HCT116 (cell line): ENCODE data around the gene PRICKLE3. TPM values are rescaled to one million over a fixed set of nuclear protein-coding genes. Genes with fewer than 3 reads are reported as not detected.
"Not testable (repeated sequence)": the region's sequence is repeated elsewhere in the genome, so short reads cannot be mapped to it uniquely, and the experiment has no call there.

Experiments
- ATAC-seq: fragments of 200-7000 bp; cut with Tn5 transposase; 2 replicates; pipeline ENCODE4 v1.9.1; 2020; ENCODE audit warnings: mild to moderate bottlenecking, moderate library complexity
- BruUV-seq: library from RNA; stranded (reverse); fragments of 400-500 nt; replicated peaks from 2 replicates; lab custom pipeline; 2021; lab: Mats Ljungman, UMichigan
- CTCF ChIA-PET: fragments of 300-600 bp; sonication (Branson Sonifier 250); formaldehyde crosslinking; loops from one replicate; lab custom pipeline; 2021; ENCODE audit warnings: antibody characterized with exemption; lab: Charles Lee
- POLR2A ChIA-PET: fragments of 300-600, 350-600 bp; sonication (Branson Sonifier 250); formaldehyde crosslinking; loops from one replicate; lab custom pipeline; 2021; ENCODE audit warnings: antibody characterized with exemption; lab: Charles Lee
- RAD21 ChIA-PET, 2 experiments: fragments of 300-600 bp; sonication (Branson Sonifier 250); formaldehyde crosslinking; loops; one replicate each; lab custom pipeline; 2023; ENCODE audit warnings: low total read pairs in 2 of 2; ENCODE audit not compliant: uncharacterized antibody in 2 of 2, unreplicated experiment in 2 of 2, low non-redundant PET in 1 of 2; lab: Charles Lee
- DNase-seq: peaks from one replicate; pipeline ENCODE4 v3.0.0-alpha.2; 2010; ENCODE audit warnings: low read depth, low spot score
- H2AFZ ChIP-seq: fragments of 200-600 bp; shearing (Covaris generic), sonication (generic); 2 replicates; pipeline ENCODE4 v1.6.1; 2017; ENCODE audit warnings: low read depth, mixed run types, mixed read lengths, antibody characterized with exemption, low read length; ENCODE audit not compliant: poor library complexity, severe bottlenecking
- H3K27ac ChIP-seq: 2 replicates; pipeline ENCODE4 v1.5.1; 2012; ENCODE audit warnings: low read depth, low read length
- H3K27me3 ChIP-seq: fragments of 200-600 bp; sonication (generic); 2 replicates; pipeline ENCODE4 v1.6.1; 2016; ENCODE audit warnings: mixed run types, low read length, mixed read lengths; ENCODE audit not compliant: insufficient read depth
- H3K36me3 ChIP-seq, 2 experiments: fragments of 200-500 bp in 1 of 2; fragments of 200-600 bp in 1 of 2; sonication (Bioruptor generic) in 1 of 2; sonication (generic) in 1 of 2; 2 replicates each; pipeline versions ENCODE4 v1.5.1 to v1.6.1; 2014 to 2016; ENCODE audit warnings: low read length in 2 of 2, inconsistent platforms in 1 of 2, mixed read lengths in 1 of 2, mixed run types in 1 of 2; ENCODE audit not compliant: insufficient read depth in 2 of 2, control insufficient read depth in 1 of 2
- H3K4me1 ChIP-seq, 2 experiments: fragments of 200-600 bp in 1 of 2; sonication (generic) in 1 of 2; 2 replicates each; pipeline versions ENCODE4 v1.5.1 to v1.6.1; 2012 to 2017; ENCODE audit warnings: low read length in 2 of 2, inconsistent platforms in 1 of 2, mild to moderate bottlenecking in 1 of 2, mixed read lengths in 1 of 2, mixed run types in 1 of 2, moderate library complexity in 1 of 2; ENCODE audit not compliant: insufficient read depth in 2 of 2, control insufficient read depth in 1 of 2
- H3K4me2 ChIP-seq: fragments of 200-600 bp; sonication (generic); 2 replicates; pipeline ENCODE4 v1.6.1; 2017; ENCODE audit warnings: mixed run types, low read length, mixed read lengths
- H3K4me3 ChIP-seq, 2 experiments: fragments of 200-600 bp in 1 of 2; sonication (generic) in 1 of 2; replicated peaks in 1 of 2; 2 replicates each; pipeline ENCODE4 v1.5.1; 2011 to 2016; ENCODE audit warnings: low read length in 2 of 2, control low read depth in 1 of 2, low read depth in 1 of 2, mild to moderate bottlenecking in 1 of 2, mixed read lengths in 1 of 2, mixed run types in 1 of 2
- H3K79me2 ChIP-seq: fragments of 200-600 bp; sonication (generic); 2 replicates; pipeline ENCODE4 v1.6.1; 2017; ENCODE audit warnings: mild to moderate bottlenecking, mixed run types, low read length, moderate library complexity, mixed read lengths; ENCODE audit not compliant: insufficient read depth
- H3K9ac ChIP-seq: fragments of 200-600 bp; sonication (generic); 2 replicates; pipeline ENCODE4 v1.6.1; 2016; ENCODE audit warnings: low read length, mixed read lengths
- H3K9me2 ChIP-seq: fragments of 200-600 bp; sonication (generic), shearing (Covaris generic); 2 replicates; pipeline ENCODE4 v1.6.1; 2017; ENCODE audit warnings: mixed run types, mild to moderate bottlenecking, moderate library complexity; ENCODE audit not compliant: insufficient read depth
- H3K9me3 ChIP-seq, 2 experiments: fragments of 200-500 bp in 1 of 2; fragments of 200-600 bp in 1 of 2; sonication (Bioruptor generic) in 1 of 2; sonication (generic) in 1 of 2; 2 replicates each; pipeline ENCODE4 v1.6.1; 2014 to 2017; ENCODE audit warnings: low read length in 2 of 2, mixed read lengths in 2 of 2, inconsistent platforms in 1 of 2, low read depth in 1 of 2, mild to moderate bottlenecking in 1 of 2, mixed run types in 1 of 2, moderate library complexity in 1 of 2; ENCODE audit not compliant: control insufficient read depth in 1 of 2, insufficient read depth in 1 of 2
- H4K20me1 ChIP-seq: fragments of 200-600 bp; sonication (generic), shearing (Covaris generic); 2 replicates; pipeline ENCODE4 v1.6.1; 2017; ENCODE audit warnings: mixed run types, mild to moderate bottlenecking, moderate library complexity; ENCODE audit not compliant: insufficient read depth
- CBX3 ChIP-seq: IDR thresholded peaks from 2 replicates; pipeline ENCODE4 v1.6.1; 2012; ENCODE audit warnings: low read depth
- ELF1 ChIP-seq: IDR thresholded peaks from 2 replicates; pipeline ENCODE4 v1.6.1; 2012; ENCODE audit warnings: low read depth, borderline replicate concordance
- EZH2 ChIP-seq: fragments of 200-600 bp; sonication (generic); IDR thresholded peaks from 2 replicates; pipeline ENCODE4 v1.6.1; 2017; ENCODE audit warnings: antibody characterized with exemption, mixed run types
- EZH2phosphoT487 ChIP-seq: fragments of 200-600 bp; IDR thresholded peaks from 2 replicates; pipeline ENCODE4 v1.6.1; 2018; ENCODE audit warnings: antibody characterized with exemption, borderline replicate concordance
- MAX ChIP-seq: IDR thresholded peaks from 2 replicates; pipeline ENCODE4 v1.6.1; 2012
- POLR2A ChIP-seq: IDR thresholded peaks from 2 replicates; pipeline ENCODE4 v1.7.0; 2011; ENCODE audit warnings: borderline replicate concordance; ENCODE audit not compliant: insufficient read depth, insufficient read length; ENCODE audit errors: extremely low read depth
- POLR2AphosphoS5 ChIP-seq: IDR thresholded peaks from 2 replicates; pipeline ENCODE4 v1.6.1; 2011; ENCODE audit warnings: mild to moderate bottlenecking, low read depth, low read length, moderate library complexity
- RAD21 ChIP-seq: IDR thresholded peaks from 2 replicates; pipeline ENCODE4 v1.6.1; 2012; ENCODE audit warnings: low read depth, mild to moderate bottlenecking
- SRF ChIP-seq: IDR thresholded peaks from 2 replicates; pipeline ENCODE4 v1.6.1; 2012; ENCODE audit warnings: low read depth
- TCF7L2 ChIP-seq: IDR thresholded peaks from 2 replicates; pipeline ENCODE4 v1.7.0; 2011; ENCODE audit warnings: borderline replicate concordance, inconsistent platforms; ENCODE audit not compliant: insufficient read depth, insufficient read length; ENCODE audit errors: extremely low read depth
- ZFX ChIP-seq: fragments of 450-650 bp; IDR thresholded peaks from 2 replicates; pipeline ENCODE4 v1.6.1; 2017
- intact Hi-C: fragments of 100-400 bp; cut with micrococcal nuclease; formaldehyde crosslinking; loops from 2 replicates; pipeline ENCODE4 v1.10.0; 2022
- total RNA-seq: library from RNA; stranded (reverse); gene quantifications from one replicate; pipeline ENCODE4 v1.2.1, GENCODE V29; 2021; ENCODE audit not compliant: unreplicated experiment
- TF ChIP-seq, protein P1 (sequence below), 3 experiments: fragments of 200-600 bp in 1 of 3; sonication (generic) in 1 of 3; IDR thresholded peaks in 2 of 3; conservative IDR thresholded peaks in 1 of 3; 2 replicates each; pipeline ENCODE4 v1.5.1; 2012 to 2017; ENCODE audit warnings: low read depth in 2 of 3, low read length in 2 of 3, antibody characterized with exemption in 1 of 3, borderline replicate concordance in 1 of 3, control low read depth in 1 of 3, mild to moderate bottlenecking in 1 of 3, mixed read lengths in 1 of 3, mixed run types in 1 of 3, moderate library complexity in 1 of 3; ENCODE audit not compliant: insufficient read depth in 1 of 3
- TF ChIP-seq, protein P2 (sequence below): IDR thresholded peaks from 2 replicates; pipeline ENCODE4 v1.6.1; 2012; ENCODE audit warnings: low read depth

The PRICKLE3 gene
- total RNA-seq, 1 experiment from 2014 or later = 27.8 TPM

DNA sequence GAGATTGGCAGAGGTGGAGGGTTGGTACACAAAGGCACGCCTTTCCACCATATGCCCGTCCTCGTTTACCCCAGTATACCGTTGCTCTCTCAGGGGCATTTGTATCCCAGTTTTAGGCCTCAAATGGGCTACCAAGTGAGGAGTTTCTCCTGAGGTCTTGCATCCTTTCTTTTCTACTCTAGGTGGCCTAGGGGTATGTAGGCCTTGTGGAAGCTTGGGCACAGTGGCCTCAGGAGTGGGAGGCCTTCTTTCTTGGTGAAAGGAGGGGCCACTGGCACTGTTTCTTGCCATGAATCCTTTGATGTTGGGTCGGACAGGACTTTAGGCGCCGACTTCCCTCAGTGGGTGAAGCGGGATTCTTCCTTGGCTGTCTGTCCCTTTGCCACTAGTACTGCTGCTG, 38.9 kb downstream of the PRICKLE3 start:
- POLR2A ChIA-PET = no interaction called here
- no peak overlapping the region for H3K27ac ChIP-seq
- H4K20me1 ChIP-seq = no peaks in the 10 kb centered on the region
- intact Hi-C loops = no loop called here
- no peaks in the 10 kb centered on the region for H3K9me2 ChIP-seq
- no peak overlapping the region for H3K4me3 ChIP-seq
- CTCF ChIA-PET = no interaction called here
- H3K4me2 ChIP-seq = no peak overlapping the region
- H3K9me3 ChIP-seq = no peaks in the 10 kb centered on the region
- H3K9ac ChIP-seq = no peak overlapping the region
- H3K36me3 ChIP-seq = no peaks in the 10 kb centered on the region
- no peak for TF ChIP-seq ELF1
- TF ChIP-seq, protein P1, sequence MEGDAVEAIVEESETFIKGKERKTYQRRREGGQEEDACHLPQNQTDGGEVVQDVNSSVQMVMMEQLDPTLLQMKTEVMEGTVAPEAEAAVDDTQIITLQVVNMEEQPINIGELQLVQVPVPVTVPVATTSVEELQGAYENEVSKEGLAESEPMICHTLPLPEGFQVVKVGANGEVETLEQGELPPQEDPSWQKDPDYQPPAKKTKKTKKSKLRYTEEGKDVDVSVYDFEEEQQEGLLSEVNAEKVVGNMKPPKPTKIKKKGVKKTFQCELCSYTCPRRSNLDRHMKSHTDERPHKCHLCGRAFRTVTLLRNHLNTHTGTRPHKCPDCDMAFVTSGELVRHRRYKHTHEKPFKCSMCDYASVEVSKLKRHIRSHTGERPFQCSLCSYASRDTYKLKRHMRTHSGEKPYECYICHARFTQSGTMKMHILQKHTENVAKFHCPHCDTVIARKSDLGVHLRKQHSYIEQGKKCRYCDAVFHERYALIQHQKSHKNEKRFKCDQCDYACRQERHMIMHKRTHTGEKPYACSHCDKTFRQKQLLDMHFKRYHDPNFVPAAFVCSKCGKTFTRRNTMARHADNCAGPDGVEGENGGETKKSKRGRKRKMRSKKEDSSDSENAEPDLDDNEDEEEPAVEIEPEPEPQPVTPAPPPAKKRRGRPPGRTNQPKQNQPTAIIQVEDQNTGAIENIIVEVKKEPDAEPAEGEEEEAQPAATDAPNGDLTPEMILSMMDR (IDR thresholded peaks at IDR 0.05 in 2 of 3, conservative IDR thresholded peaks at IDR 0.05 in 1 of 3; ENCODE audit: borderline replicate concordance in 1 of 3, insufficient read depth in 1 of 3, low read depth in 2 of 3, low read length in 2 of 3) = no peak
- TF ChIP-seq POLR2A = no peak
- no peak for TF ChIP-seq ZFX
- TF ChIP-seq MAX = no peak
- no peak for TF ChIP-seq EZH2phosphoT487
- TF ChIP-seq, protein P2, sequence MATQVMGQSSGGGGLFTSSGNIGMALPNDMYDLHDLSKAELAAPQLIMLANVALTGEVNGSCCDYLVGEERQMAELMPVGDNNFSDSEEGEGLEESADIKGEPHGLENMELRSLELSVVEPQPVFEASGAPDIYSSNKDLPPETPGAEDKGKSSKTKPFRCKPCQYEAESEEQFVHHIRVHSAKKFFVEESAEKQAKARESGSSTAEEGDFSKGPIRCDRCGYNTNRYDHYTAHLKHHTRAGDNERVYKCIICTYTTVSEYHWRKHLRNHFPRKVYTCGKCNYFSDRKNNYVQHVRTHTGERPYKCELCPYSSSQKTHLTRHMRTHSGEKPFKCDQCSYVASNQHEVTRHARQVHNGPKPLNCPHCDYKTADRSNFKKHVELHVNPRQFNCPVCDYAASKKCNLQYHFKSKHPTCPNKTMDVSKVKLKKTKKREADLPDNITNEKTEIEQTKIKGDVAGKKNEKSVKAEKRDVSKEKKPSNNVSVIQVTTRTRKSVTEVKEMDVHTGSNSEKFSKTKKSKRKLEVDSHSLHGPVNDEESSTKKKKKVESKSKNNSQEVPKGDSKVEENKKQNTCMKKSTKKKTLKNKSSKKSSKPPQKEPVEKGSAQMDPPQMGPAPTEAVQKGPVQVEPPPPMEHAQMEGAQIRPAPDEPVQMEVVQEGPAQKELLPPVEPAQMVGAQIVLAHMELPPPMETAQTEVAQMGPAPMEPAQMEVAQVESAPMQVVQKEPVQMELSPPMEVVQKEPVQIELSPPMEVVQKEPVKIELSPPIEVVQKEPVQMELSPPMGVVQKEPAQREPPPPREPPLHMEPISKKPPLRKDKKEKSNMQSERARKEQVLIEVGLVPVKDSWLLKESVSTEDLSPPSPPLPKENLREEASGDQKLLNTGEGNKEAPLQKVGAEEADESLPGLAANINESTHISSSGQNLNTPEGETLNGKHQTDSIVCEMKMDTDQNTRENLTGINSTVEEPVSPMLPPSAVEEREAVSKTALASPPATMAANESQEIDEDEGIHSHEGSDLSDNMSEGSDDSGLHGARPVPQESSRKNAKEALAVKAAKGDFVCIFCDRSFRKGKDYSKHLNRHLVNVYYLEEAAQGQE = no peak
- no peak for TF ChIP-seq TCF7L2
- no peak for TF ChIP-seq POLR2AphosphoS5
- TF ChIP-seq SRF = no peak
- TF ChIP-seq EZH2 = no peak
- TF ChIP-seq RAD21 = no peak
- no peak for TF ChIP-seq CBX3
- H3K79me2 ChIP-seq = no peaks in the 10 kb centered on the region
- no peak for ATAC-seq
- H3K27me3 ChIP-seq = no peaks in the 10 kb centered on the region
- RAD21 ChIA-PET = no interaction called here
- H2AFZ ChIP-seq = no peak overlapping the region
- H3K4me1 ChIP-seq = peaks cover 0 to 4% of the 10 kb centered on the region in 2 experiments; a peak in 1 of 4 replicates
- DNase-seq = no peak
- BruUV-seq = no TSS peak

DNA sequence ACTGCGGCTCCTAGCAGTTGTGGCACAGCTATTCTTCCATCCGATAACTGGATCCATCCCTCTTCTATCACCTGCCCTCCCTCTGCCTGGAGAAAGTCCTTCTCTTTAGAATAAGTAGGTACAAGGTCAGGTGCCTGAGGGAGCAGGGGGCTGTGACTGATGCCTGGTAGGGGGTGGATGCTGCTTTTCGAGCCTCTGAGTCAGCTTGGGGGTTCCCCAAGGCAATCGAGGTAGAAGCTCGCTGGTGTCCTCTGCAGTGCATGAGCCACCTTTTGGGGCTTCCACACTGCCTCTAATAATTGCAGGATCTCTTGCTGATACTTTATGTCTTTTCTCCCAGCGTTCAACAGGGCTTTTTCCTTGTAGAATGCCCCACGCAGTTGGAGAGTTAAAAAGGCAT, 43.0 kb downstream of the PRICKLE3 start:
- intact Hi-C loops, H3K4me1 ChIP-seq: not testable (repeated sequence)

More for the DNA sequence above, 43.0 kb downstream of the PRICKLE3 start:
- H4K20me1 ChIP-seq, H3K9me3 ChIP-seq, RAD21 ChIA-PET, CTCF ChIA-PET, H3K4me3 ChIP-seq, H3K27ac ChIP-seq, DNase-seq, POLR2A ChIA-PET, H3K4me2 ChIP-seq, H3K9ac ChIP-seq, BruUV-seq, H3K79me2 ChIP-seq, H2AFZ ChIP-seq, H3K27me3 ChIP-seq, H3K9me2 ChIP-seq, ATAC-seq, H3K36me3 ChIP-seq: not testable (repeated sequence)
